Measurements from ENCODE around the gene PKP4. TPM values are rescaled to one million over a fixed set of nuclear protein-coding genes. Genes with fewer than 3 reads are reported as not detected.

The PKP4 gene
- polyA plus RNA-seq, 1 donor from 2014 or later, result 24.2 TPM

GRCh38 chr2:158712791-158713522 lies 256.2 kb downstream of the PKP4 start:
- Histone ChIP-seq H3K9me3 (ENCODE audit: low read length) (no peaks in the 10 kb centered on the region), H3K4me3 (ENCODE audit: low read length) (no peak overlapping the region), H3K9ac (ENCODE audit: low read length) (no peak overlapping the region), H3K36me3 (ENCODE audit: insufficient read depth, low read length) (no peaks in the 10 kb centered on the region), H2AFZ (ENCODE audit: low read depth, low read length) (no peak overlapping the region), H3F3A (ENCODE audit: insufficient read depth, low read length, poor library complexity, severe bottlenecking) (no peaks in the 10 kb centered on the region), H3K27me3 (ENCODE audit: insufficient read depth, low read depth, low read length) (no peaks in the 10 kb centered on the region), H3K27ac (ENCODE audit: low read length) (no peak overlapping the region), H3K79me2 (replicated peaks; ENCODE audit: insufficient read depth, low read length) (no peaks in the 10 kb centered on the region), H3K9me2 (ENCODE audit: insufficient read depth, low read length) (no peaks in the 10 kb centered on the region), H4K20me1 (ENCODE audit: insufficient read depth) (no peaks in the 10 kb centered on the region), H3K4me2 (ENCODE audit: low read length) (no peak overlapping the region)
- TF ChIP-seq EZH2 (IDR thresholded peaks at IDR 0.05; ENCODE audit: borderline replicate concordance, insufficient read depth, low read length, poor library complexity, severe bottlenecking) (no peak), MXI1 (conservative IDR thresholded peaks at IDR 0.05; ENCODE audit: poor library complexity, severe bottlenecking) (no peak), RAD21 (conservative IDR thresholded peaks at IDR 0.05) (no peak), EP300 (conservative IDR thresholded peaks at IDR 0.05; ENCODE audit: poor library complexity, severe bottlenecking) (no peak), TAF1 (IDR thresholded peaks at IDR 0.05; ENCODE audit: low read depth) (no peak), POLR2AphosphoS5 (IDR thresholded peaks at IDR 0.05) (no peak), SMC3 (conservative IDR thresholded peaks at IDR 0.05; ENCODE audit: poor library complexity) (no peak)
- TF ChIP-seq, protein P1, sequence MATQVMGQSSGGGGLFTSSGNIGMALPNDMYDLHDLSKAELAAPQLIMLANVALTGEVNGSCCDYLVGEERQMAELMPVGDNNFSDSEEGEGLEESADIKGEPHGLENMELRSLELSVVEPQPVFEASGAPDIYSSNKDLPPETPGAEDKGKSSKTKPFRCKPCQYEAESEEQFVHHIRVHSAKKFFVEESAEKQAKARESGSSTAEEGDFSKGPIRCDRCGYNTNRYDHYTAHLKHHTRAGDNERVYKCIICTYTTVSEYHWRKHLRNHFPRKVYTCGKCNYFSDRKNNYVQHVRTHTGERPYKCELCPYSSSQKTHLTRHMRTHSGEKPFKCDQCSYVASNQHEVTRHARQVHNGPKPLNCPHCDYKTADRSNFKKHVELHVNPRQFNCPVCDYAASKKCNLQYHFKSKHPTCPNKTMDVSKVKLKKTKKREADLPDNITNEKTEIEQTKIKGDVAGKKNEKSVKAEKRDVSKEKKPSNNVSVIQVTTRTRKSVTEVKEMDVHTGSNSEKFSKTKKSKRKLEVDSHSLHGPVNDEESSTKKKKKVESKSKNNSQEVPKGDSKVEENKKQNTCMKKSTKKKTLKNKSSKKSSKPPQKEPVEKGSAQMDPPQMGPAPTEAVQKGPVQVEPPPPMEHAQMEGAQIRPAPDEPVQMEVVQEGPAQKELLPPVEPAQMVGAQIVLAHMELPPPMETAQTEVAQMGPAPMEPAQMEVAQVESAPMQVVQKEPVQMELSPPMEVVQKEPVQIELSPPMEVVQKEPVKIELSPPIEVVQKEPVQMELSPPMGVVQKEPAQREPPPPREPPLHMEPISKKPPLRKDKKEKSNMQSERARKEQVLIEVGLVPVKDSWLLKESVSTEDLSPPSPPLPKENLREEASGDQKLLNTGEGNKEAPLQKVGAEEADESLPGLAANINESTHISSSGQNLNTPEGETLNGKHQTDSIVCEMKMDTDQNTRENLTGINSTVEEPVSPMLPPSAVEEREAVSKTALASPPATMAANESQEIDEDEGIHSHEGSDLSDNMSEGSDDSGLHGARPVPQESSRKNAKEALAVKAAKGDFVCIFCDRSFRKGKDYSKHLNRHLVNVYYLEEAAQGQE (IDR thresholded peaks at IDR 0.05; ENCODE audit: borderline replicate concordance), result no peak
- TF ChIP-seq, protein P2, sequence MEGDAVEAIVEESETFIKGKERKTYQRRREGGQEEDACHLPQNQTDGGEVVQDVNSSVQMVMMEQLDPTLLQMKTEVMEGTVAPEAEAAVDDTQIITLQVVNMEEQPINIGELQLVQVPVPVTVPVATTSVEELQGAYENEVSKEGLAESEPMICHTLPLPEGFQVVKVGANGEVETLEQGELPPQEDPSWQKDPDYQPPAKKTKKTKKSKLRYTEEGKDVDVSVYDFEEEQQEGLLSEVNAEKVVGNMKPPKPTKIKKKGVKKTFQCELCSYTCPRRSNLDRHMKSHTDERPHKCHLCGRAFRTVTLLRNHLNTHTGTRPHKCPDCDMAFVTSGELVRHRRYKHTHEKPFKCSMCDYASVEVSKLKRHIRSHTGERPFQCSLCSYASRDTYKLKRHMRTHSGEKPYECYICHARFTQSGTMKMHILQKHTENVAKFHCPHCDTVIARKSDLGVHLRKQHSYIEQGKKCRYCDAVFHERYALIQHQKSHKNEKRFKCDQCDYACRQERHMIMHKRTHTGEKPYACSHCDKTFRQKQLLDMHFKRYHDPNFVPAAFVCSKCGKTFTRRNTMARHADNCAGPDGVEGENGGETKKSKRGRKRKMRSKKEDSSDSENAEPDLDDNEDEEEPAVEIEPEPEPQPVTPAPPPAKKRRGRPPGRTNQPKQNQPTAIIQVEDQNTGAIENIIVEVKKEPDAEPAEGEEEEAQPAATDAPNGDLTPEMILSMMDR (IDR thresholded peaks at IDR 0.05; ENCODE audit: poor library complexity, severe bottlenecking), result no peak

DNA sequence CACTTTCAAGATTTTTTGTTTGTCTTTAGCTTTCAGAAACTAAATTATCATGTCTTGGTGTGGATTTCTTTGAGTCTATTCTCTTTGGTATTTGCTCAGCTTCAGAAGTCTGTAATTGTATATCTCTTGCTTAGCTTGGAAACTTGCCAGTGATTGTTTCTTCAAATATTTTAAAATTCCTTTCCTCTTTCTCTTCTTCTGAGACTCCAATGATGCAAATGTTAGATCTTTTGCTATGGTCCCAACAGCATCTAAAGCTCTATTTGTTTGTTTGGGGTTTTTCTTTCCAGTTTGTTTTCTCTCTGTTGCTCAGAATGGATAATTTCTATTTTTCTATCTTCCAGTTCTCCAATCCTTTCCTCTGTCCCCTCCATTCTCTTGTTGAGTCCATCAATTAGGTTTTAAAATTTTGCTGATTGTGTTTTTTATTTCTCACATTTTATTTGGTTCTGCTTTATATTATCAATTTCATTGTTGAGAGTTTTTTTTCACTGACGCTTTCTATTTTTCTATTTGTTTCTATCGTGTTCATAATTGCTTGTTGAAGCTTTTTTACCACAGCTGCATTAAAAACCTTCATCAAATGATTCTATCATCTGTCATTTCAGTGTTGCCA lies 256.9 kb downstream of the PKP4 start:
- H3K4me2 ChIP-seq (ENCODE audit: low read length), result no peak overlapping the region
- no peak overlapping the region for H3K9ac ChIP-seq (ENCODE audit: low read length)
- H2AFZ ChIP-seq (ENCODE audit: low read depth, low read length), result no peak overlapping the region
- H3K9me2 ChIP-seq (ENCODE audit: insufficient read depth, low read length), result no peaks in the 10 kb centered on the region
- no peaks in the 10 kb centered on the region for H4K20me1 ChIP-seq (ENCODE audit: insufficient read depth)
- no peaks in the 10 kb centered on the region for H3K36me3 ChIP-seq (ENCODE audit: insufficient read depth, low read length)
- no peak overlapping the region for H3K27ac ChIP-seq (ENCODE audit: low read length)
- no peaks in the 10 kb centered on the region for H3F3A ChIP-seq (ENCODE audit: insufficient read depth, low read length, poor library complexity, severe bottlenecking)
- H3K79me2 ChIP-seq (replicated peaks; ENCODE audit: insufficient read depth, low read length), result no peaks in the 10 kb centered on the region
- no peak overlapping the region for H3K4me3 ChIP-seq (ENCODE audit: low read length)
- no peaks in the 10 kb centered on the region for H3K27me3 ChIP-seq (ENCODE audit: insufficient read depth, low read depth, low read length)
- TF ChIP-seq RAD21 (conservative IDR thresholded peaks at IDR 0.05) (no peak), MXI1 (conservative IDR thresholded peaks at IDR 0.05; ENCODE audit: poor library complexity, severe bottlenecking) (no peak), EP300 (conservative IDR thresholded peaks at IDR 0.05; ENCODE audit: poor library complexity, severe bottlenecking) (no peak), POLR2AphosphoS5 (IDR thresholded peaks at IDR 0.05) (no peak), TAF1 (IDR thresholded peaks at IDR 0.05; ENCODE audit: low read depth) (no peak), SMC3 (conservative IDR thresholded peaks at IDR 0.05; ENCODE audit: poor library complexity) (no peak), EZH2 (IDR thresholded peaks at IDR 0.05; ENCODE audit: borderline replicate concordance, insufficient read depth, low read length, poor library complexity, severe bottlenecking) (no peak)
- TF ChIP-seq, protein P2 (IDR thresholded peaks at IDR 0.05; ENCODE audit: poor library complexity, severe bottlenecking), result no peak
- TF ChIP-seq, protein P1 (IDR thresholded peaks at IDR 0.05; ENCODE audit: borderline replicate concordance), result no peak
- H3K9me3 ChIP-seq (ENCODE audit: low read length), result no peaks in the 10 kb centered on the region
